ENCODE data around the gene ARHGAP15. TPM values are rescaled to one million over a fixed set of nuclear protein-coding genes. Genes with fewer than 3 reads are reported as not detected.

The ARHGAP15 gene
- total RNA-seq, 1 donor from 2014 or later, result not detected

DNA sequence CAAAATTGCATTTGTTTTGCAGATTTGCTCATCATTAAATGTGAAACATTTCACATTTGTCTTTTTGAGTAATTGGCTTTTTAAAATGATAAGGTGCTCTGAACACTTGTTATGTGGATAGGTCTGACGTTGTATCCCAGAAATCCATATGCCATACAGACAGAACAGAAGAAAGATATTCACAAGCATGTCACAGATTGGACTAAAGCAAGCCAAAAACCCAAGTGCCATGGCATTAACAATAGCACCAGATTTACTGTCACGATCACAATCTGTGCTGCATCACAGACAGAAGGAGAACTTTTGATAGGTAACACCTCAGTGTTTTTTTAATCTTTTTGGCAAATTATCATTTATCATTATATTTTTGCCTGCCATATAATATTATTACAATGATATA lies 272.6 kb downstream of the ARHGAP15 start:
- TF ChIP-seq, protein P1, sequence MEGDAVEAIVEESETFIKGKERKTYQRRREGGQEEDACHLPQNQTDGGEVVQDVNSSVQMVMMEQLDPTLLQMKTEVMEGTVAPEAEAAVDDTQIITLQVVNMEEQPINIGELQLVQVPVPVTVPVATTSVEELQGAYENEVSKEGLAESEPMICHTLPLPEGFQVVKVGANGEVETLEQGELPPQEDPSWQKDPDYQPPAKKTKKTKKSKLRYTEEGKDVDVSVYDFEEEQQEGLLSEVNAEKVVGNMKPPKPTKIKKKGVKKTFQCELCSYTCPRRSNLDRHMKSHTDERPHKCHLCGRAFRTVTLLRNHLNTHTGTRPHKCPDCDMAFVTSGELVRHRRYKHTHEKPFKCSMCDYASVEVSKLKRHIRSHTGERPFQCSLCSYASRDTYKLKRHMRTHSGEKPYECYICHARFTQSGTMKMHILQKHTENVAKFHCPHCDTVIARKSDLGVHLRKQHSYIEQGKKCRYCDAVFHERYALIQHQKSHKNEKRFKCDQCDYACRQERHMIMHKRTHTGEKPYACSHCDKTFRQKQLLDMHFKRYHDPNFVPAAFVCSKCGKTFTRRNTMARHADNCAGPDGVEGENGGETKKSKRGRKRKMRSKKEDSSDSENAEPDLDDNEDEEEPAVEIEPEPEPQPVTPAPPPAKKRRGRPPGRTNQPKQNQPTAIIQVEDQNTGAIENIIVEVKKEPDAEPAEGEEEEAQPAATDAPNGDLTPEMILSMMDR (IDR thresholded peaks at IDR 0.05; ENCODE audit: insufficient read depth, low read length, poor library complexity, severe bottlenecking), result no peak
- Histone ChIP-seq H3K36me3 (ENCODE audit: control insufficient read depth, insufficient read depth, low read length) (no peaks in the 10 kb centered on the region), H3K27me3 (ENCODE audit: control insufficient read depth, insufficient read depth, low read length) (no peaks in the 10 kb centered on the region), H3K4me3 (ENCODE audit: low read depth, low read length) (no peak overlapping the region)
- DNase-seq (ENCODE audit: low read depth), result no peak

DNA sequence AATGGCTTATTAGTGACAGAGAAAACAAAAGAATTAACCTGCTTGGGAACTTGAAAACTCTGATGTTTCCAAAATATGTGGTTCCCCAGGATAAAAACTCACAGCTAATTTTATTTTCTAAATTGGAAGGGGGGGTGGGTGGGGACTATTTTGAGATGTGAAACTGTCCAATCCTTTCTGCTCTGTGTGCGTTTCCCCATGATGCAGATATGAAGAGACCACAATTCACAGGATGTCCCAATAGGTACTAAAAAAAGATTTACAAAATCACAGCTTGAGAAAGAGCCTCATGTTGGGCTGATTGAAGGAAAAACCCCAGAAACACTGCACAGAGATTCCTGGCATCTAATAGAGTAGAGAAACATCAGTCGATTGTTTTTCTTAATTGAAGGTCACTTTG lies 273.2 kb downstream of the ARHGAP15 start:
- Histone ChIP-seq H3K4me3 (ENCODE audit: low read depth, low read length) (no peak overlapping the region), H3K36me3 (ENCODE audit: control insufficient read depth, insufficient read depth, low read length) (no peaks in the 10 kb centered on the region), H3K27me3 (ENCODE audit: control insufficient read depth, insufficient read depth, low read length) (no peaks in the 10 kb centered on the region)
- TF ChIP-seq, protein P1 (IDR thresholded peaks at IDR 0.05; ENCODE audit: insufficient read depth, low read length, poor library complexity, severe bottlenecking), result no peak
- DNase-seq (ENCODE audit: low read depth), result no peak

GRCh38 chr2:143410082-143410897 lies 281.1 kb downstream of the ARHGAP15 start:
- Histone ChIP-seq H3K36me3 (ENCODE audit: control insufficient read depth, insufficient read depth, low read length) (no peaks in the 10 kb centered on the region), H3K27me3 (ENCODE audit: control insufficient read depth, insufficient read depth, low read length) (no peaks in the 10 kb centered on the region), H3K4me3 (ENCODE audit: low read depth, low read length) (no peak overlapping the region)
- TF ChIP-seq, protein P1 (IDR thresholded peaks at IDR 0.05; ENCODE audit: insufficient read depth, low read length, poor library complexity, severe bottlenecking), result no peak
- no peak for DNase-seq (ENCODE audit: low read depth)

- no peak overlapping the region for H3K4me3 ChIP-seq (ENCODE audit: low read depth, low read length)
- TF ChIP-seq, protein P1 (IDR thresholded peaks at IDR 0.05; ENCODE audit: insufficient read depth, low read length, poor library complexity, severe bottlenecking), result no peak
Measured at GRCh38 chr2:143415571-143415970, 286.4 kb downstream of the ARHGAP15 start.

DNA sequence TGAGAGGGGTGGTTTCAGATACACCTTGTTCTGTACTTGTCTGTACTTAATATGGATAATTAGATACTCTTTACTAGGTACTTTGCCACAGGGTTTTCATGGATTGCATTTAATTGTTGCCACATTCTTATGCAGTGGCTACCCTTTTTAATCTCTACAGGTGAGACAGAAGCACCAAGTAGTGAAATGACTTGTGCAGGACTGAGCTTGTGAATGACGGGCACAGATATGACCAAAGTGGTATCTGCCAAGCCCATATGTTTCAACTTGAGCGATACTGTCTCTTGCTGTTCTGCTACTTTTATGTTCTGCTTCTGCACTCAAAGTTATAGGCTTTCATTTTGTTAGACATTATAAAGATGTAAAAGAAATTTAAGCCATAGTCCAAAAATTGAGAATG lies 288.2 kb downstream of the ARHGAP15 start:
- H3K27me3 ChIP-seq (ENCODE audit: control insufficient read depth, insufficient read depth, low read length), result no peaks in the 10 kb centered on the region
- DNase-seq (ENCODE audit: low read depth), result no peak
- no peaks in the 10 kb centered on the region for H3K36me3 ChIP-seq (ENCODE audit: control insufficient read depth, insufficient read depth, low read length)
- H3K4me3 ChIP-seq (ENCODE audit: low read depth, low read length), result no peak overlapping the region
- TF ChIP-seq, protein P1 (IDR thresholded peaks at IDR 0.05; ENCODE audit: insufficient read depth, low read length, poor library complexity, severe bottlenecking), result no peak

More at GRCh38 chr2:143415571-143415970, 286.4 kb downstream of the ARHGAP15 start:
- Histone ChIP-seq H3K36me3 (ENCODE audit: control insufficient read depth, insufficient read depth, low read length) (no peaks in the 10 kb centered on the region), H3K27me3 (ENCODE audit: control insufficient read depth, insufficient read depth, low read length) (no peaks in the 10 kb centered on the region)
- no peak for DNase-seq (ENCODE audit: low read depth)

DNA sequence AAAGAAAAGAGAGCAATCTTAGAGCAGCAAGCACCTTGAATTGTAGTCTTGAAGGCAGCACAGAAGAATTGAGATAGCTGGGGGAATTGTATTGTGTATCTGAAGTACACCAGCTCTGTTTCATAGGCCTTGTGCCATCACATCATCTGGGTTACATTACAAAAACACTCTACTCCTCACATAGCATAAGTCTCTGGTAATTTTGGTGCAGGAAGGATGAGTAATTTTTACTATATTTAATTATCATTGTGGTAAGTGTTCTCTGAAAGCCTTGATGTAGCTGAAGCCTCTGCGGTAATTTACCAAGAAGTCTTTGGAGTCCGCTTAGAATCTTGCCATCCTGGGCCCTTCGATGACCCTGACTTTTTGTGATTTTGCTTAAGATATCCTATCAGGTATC lies 291.1 kb downstream of the ARHGAP15 start:
- H3K36me3 ChIP-seq (ENCODE audit: control insufficient read depth, insufficient read depth, low read length), result no peaks in the 10 kb centered on the region
- H3K4me3 ChIP-seq (ENCODE audit: low read depth, low read length), result no peak overlapping the region
- no peaks in the 10 kb centered on the region for H3K27me3 ChIP-seq (ENCODE audit: control insufficient read depth, insufficient read depth, low read length)
- TF ChIP-seq, protein P1 (IDR thresholded peaks at IDR 0.05; ENCODE audit: insufficient read depth, low read length, poor library complexity, severe bottlenecking), result no peak
- no peak for DNase-seq (ENCODE audit: low read depth)

Data from kidney epithelial cell (primary cell).